AG04450 (cell line): ENCODE data around the gene GINS3. TPM values are rescaled to one million over a fixed set of nuclear protein-coding genes. Genes with fewer than 3 reads are reported as not detected.

Source experiments
- CTCF ChIA-PET: fragments of 300-600, 350-600 bp; formaldehyde crosslinking; extraction: SDS; loops from one replicate; lab custom pipeline; 2022; ENCODE audit warnings: antibody characterized with exemption, inconsistent platforms; lab: Charles Lee
- POLR2A ChIA-PET: fragments of 350-600 bp; formaldehyde crosslinking; extraction: SDS; loops from one replicate; lab custom pipeline; 2021; ENCODE audit warnings: antibody characterized with exemption, inconsistent platforms; lab: Yijun Ruan, JAX
- DNase-seq: peaks from one replicate; pipeline ENCODE4 v3.0.0-alpha.2; 2011; ENCODE audit warnings: low read depth, low spot score
- H3K27ac ChIP-seq: one replicate; pipeline ENCODE4 v1.5.1; 2012; ENCODE audit warnings: low read depth, low read length, control low read depth
- H3K27me3 ChIP-seq: one replicate; pipeline ENCODE4 v1.6.0; 2012; ENCODE audit warnings: low read length; ENCODE audit not compliant: control insufficient read depth, insufficient read depth
- H3K4me3 ChIP-seq: 2 replicates; pipeline ENCODE4 v1.5.1; 2011; ENCODE audit warnings: mild to moderate bottlenecking, low read depth, low read length, control low read depth
- H3K9me3 ChIP-seq: 2 replicates; pipeline ENCODE4 v1.5.1; 2012; ENCODE audit warnings: low read length; ENCODE audit not compliant: control insufficient read depth, insufficient read depth
- polyA minus RNA-seq: library from RNA; depleted of rRNA, polyadenylated mRNA; stranded (reverse); fragments of >200 nt; gene quantifications from 2 replicates; pipeline ENCODE4 v1.2.3, GENCODE V29; 2011; rRNA and poly(A)+ RNA removed
- polyA plus RNA-seq: library from polyadenylated mRNA; depleted of rRNA; stranded (reverse); fragments of >200 nt; gene quantifications from 2 replicates; pipeline ENCODE4 v1.2.3, GENCODE V29; 2011; rRNA removed
- TF ChIP-seq, protein P1 (sequence below): IDR thresholded peaks from 2 replicates; pipeline ENCODE4 v1.5.1; 2011; ENCODE audit warnings: low read depth, low read length, control low read depth, inconsistent platforms

Gene GINS3
- polyA plus RNA-seq (2.5 and 3.3 TPM in 2 replicates), polyA minus RNA-seq (2.0 and 2.4 TPM in 2 replicates)

GRCh38 chr16:58392215-58393137 lies at the start of gene GINS3:
Gene GINS3, plus strand, starts transcription at chr16:58392471. Its CDS starts 131 bp downstream, at chr16:58392602.
- Histone ChIP-seq H3K27ac (no peak within 1 kb of the TSS), H3K27me3 (peaks cover 7% of the 10 kb centered on the region), H3K4me3 (peak within 1 kb of the TSS; percentile 75), H3K9me3 (no peaks in the 10 kb centered on the region)
- TF ChIP-seq, protein P1, sequence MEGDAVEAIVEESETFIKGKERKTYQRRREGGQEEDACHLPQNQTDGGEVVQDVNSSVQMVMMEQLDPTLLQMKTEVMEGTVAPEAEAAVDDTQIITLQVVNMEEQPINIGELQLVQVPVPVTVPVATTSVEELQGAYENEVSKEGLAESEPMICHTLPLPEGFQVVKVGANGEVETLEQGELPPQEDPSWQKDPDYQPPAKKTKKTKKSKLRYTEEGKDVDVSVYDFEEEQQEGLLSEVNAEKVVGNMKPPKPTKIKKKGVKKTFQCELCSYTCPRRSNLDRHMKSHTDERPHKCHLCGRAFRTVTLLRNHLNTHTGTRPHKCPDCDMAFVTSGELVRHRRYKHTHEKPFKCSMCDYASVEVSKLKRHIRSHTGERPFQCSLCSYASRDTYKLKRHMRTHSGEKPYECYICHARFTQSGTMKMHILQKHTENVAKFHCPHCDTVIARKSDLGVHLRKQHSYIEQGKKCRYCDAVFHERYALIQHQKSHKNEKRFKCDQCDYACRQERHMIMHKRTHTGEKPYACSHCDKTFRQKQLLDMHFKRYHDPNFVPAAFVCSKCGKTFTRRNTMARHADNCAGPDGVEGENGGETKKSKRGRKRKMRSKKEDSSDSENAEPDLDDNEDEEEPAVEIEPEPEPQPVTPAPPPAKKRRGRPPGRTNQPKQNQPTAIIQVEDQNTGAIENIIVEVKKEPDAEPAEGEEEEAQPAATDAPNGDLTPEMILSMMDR: no peak
- ChIA-PET CTCF (interaction anchor here (1.2 to 5.5 kb wide), 4 partner anchors 55 to 103 kb away, joined by 4 to 22 read pairs (median 7); no protein-coding TSS in a partner anchor), POLR2A (interaction anchor here (1.0 kb wide), 1 partner anchor 64 kb away, joined by 3 read pairs; no protein-coding TSS in a partner anchor)
- peak; percentile 68 for DNase-seq

DNA sequence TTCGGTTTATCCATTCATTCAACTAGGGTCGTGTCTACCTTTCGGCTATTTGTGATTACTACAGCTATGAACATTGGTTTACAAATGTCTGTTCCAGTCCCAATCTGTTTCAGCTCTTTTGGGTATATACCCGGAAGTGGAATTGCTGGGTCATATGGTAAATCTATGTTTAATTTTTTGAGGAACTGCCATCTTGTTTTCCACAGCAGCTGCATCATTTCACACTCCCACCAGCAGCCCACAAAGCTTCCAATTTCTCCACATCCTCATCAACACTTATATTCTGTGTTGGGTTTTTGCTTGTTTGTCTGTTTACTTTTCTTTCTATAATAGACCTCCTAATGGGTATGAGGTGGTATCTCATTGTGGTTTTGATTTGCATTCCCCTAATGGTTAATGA lies 48.7 kb upstream of the GINS3 start:
- DNase-seq: no peak
- CTCF ChIA-PET: interaction anchor here (3.5 kb wide), 1 partner anchor 143 kb away, joined by 18 read pairs; no protein-coding TSS in a partner anchor
- Histone ChIP-seq H3K27ac (no peak overlapping the region), H3K9me3 (no peaks in the 10 kb centered on the region), H3K4me3 (no peak overlapping the region), H3K27me3 (peaks cover 2% of the 10 kb centered on the region)
- TF ChIP-seq, protein P1: no peak
- POLR2A ChIA-PET: no interaction called here

GRCh38 chr16:58345574-58346354 lies 46.5 kb upstream of the GINS3 start:
- DNase-seq: no peak

DNA sequence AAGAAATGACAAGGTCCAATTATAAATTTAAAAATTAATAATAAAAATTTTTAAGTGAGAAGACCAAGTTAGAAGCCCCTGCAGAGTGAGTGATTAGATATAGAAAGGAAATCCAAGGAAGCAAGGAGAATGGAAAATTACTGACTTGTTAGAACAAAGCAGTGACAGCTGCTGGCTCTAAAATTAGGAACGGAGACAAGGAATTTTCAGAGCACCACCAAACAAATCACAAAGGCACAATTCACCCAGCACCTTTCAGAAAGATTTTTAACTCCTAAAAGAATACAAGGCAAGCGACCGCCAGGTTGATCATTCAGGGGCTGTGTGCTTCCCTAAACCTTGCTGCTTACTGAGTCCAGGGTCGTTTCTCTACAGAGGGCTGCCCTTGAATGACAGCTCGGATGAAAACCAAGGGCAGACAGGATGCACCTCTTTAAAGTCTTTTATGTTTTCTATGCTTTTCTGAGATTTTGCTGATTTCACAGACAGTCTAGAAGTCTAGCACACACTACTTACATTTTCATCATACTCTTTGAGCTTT lies 45.4 kb upstream of the GINS3 start:
- no peak overlapping the region for H3K4me3 ChIP-seq
- CTCF ChIA-PET: interaction anchor here (1.2 to 2.1 kb wide), 2 partner anchors 10 to 141 kb away, joined by 5 to 16 read pairs; no protein-coding TSS in a partner anchor
- POLR2A ChIA-PET: no interaction called here
- peaks cover 5% of the 10 kb centered on the region for H3K27me3 ChIP-seq
- TF ChIP-seq, protein P1: no peak
- H3K27ac ChIP-seq: no peak overlapping the region
- H3K9me3 ChIP-seq: no peaks in the 10 kb centered on the region
- no peak for DNase-seq

More at GRCh38 chr16:58345574-58346354, 46.5 kb upstream of the GINS3 start:
- Histone ChIP-seq H3K27me3 (peaks cover 7% of the 10 kb centered on the region), H3K27ac (no peak overlapping the region), H3K4me3 (no peak overlapping the region), H3K9me3 (no peaks in the 10 kb centered on the region)
- TF ChIP-seq, protein P1: peak; percentile 19; the same call in 1 of the 2 replicates
- CTCF ChIA-PET: interaction anchor here (1.8 to 3.5 kb wide), 3 partner anchors 9 to 410 kb away, joined by 4 to 18 read pairs (median 14); no protein-coding TSS in a partner anchor
- POLR2A ChIA-PET: no interaction called here
